ENCODE data around the gene LRIT1. TPM values are rescaled to one million over a fixed set of nuclear protein-coding genes. Genes with fewer than 3 reads are reported as not detected.

The LRIT1 gene
- total and polyA plus RNA-seq, 2 of the 8 experiments (the other 6 are each of a cell fraction or from before 2014, with no cell fraction given) = 0.03 TPM; not detected in 1

- Histone ChIP-seq H3K14ac (ENCODE audit: insufficient read length) (no peak overlapping the region), H4K5ac (ENCODE audit: insufficient read length, low read depth, low read length) (no peak overlapping the region), H3K9me3 (ENCODE audit: insufficient read depth in 2 of 2, low read depth in 1 of 2, low read length in 1 of 2) (no peaks in the 10 kb centered on the region), H2BK20ac (ENCODE audit: low read length) (no peak overlapping the region), H2BK5ac (ENCODE audit: low read depth, low read length) (no peak overlapping the region), H3K27me3 (replicated peaks in 1 of 4; ENCODE audit: control insufficient read depth in 3 of 4, extremely low read depth in 1 of 4, insufficient read depth in 3 of 4, low read length in 3 of 4) (peaks cover 0 to 10% (median 7%) of the 10 kb centered on the region in 4 experiments; a peak in 5 of 7 replicates), H4K91ac (replicated peaks; ENCODE audit: insufficient read length, low read length) (no peak overlapping the region), H3K27ac (ENCODE audit: low read depth, low read length) (no peak overlapping the region), H2BK12ac (ENCODE audit: low read depth, low read length) (no peak overlapping the region), H3K23ac (ENCODE audit: insufficient read length) (no peak overlapping the region), H3K23me2 (ENCODE audit: low read depth, low read length) (no peaks in the 10 kb centered on the region; the same call in 1 of the 2 replicates), H3K4me2 (ENCODE audit: insufficient read depth in 1 of 2, low read depth in 2 of 2, low read length in 2 of 2) (no peak overlapping the region), H3K4me1 (replicated peaks in 1 of 4; ENCODE audit: control insufficient read depth in 3 of 4, insufficient read depth in 4 of 4, low read length in 3 of 4) (peaks cover 0 to 2% (median 0%) of the 10 kb centered on the region in 4 experiments; a peak in 3 of 7 replicates), H3K79me2 (ENCODE audit: control insufficient read depth in 1 of 2, insufficient read depth in 2 of 2, low read length in 2 of 2) (no peaks in the 10 kb centered on the region), H3K9ac (replicated peaks in 1 of 4; ENCODE audit: extremely low read depth in 1 of 4, low read depth in 3 of 4, low read length in 3 of 4) (no peak overlapping the region), H2BK15ac (ENCODE audit: low read length) (no peak overlapping the region), H3K36me3 (ENCODE audit: control insufficient read depth in 2 of 4, insufficient read depth in 4 of 4, low read length in 3 of 4) (no peaks in the 10 kb centered on the region), H3K79me1 (ENCODE audit: low read depth, low read length) (no peaks in the 10 kb centered on the region), H3K4ac (replicated peaks; ENCODE audit: insufficient read length, low read depth, low read length) (no peak overlapping the region), H3K4me3 (ENCODE audit: extremely low read depth in 1 of 4, insufficient read depth in 2 of 4, low read depth in 3 of 4, low read length in 4 of 4) (no peak overlapping the region), H2AFZ (ENCODE audit: low read length) (no peak overlapping the region), H2AK5ac (ENCODE audit: low read depth, low read length) (no peak overlapping the region), H2BK120ac (replicated peaks; ENCODE audit: low read depth, low read length) (no peak overlapping the region), H4K20me1 (replicated peaks in 1 of 2; ENCODE audit: control insufficient read depth in 1 of 2, insufficient read depth in 2 of 2, low read length in 2 of 2) (no peaks in the 10 kb centered on the region), H4K8ac (ENCODE audit: extremely low read depth, insufficient read depth, low read length) (no peak overlapping the region), H3K56ac (replicated peaks; ENCODE audit: insufficient read length, low read depth, low read length) (no peak overlapping the region), H3K18ac (ENCODE audit: extremely low read depth, low read length) (no peak overlapping the region)
- 87% methylated on average over 3 of the region's 3 CpGs; no CpG with 5 or more reads in 1 of the 2 experiments for WGBS, 2 experiments (ENCODE audit: extremely low coverage in 1 of 2, insufficient coverage in 1 of 2, insufficient read length in 1 of 2, insufficient replicate concordance in 2 of 2, low coverage in 1 of 2, low lambda C conversion rate in 2 of 2, missing lambda C conversion rate in 1 of 2)
- DNase-seq (ENCODE audit: low read depth in 1 of 2, low spot score in 2 of 2) (no peak), FAIRE-seq (no peak)
- ChIA-PET POLR2A (ENCODE audit: partially characterized antibody) (interaction anchor here (1.5 kb wide), 1 partner anchor 11 kb away, joined by 3 read pairs; no protein-coding TSS in a partner anchor), CTCF (ENCODE audit: partially characterized antibody) (interaction anchor here (0.8 to 11.2 kb wide), 14 partner anchors 9 to 309 kb away, joined by 3 to 102 read pairs (median 4); partner anchors contain the start of gene LRIT2)
- no peak for TF ChIP-seq BRCA1 (IDR thresholded peaks at IDR 0.05; ENCODE audit: low read depth, low read length)
- TF ChIP-seq KDM4A (IDR thresholded peaks at IDR 0.05; ENCODE audit: low read depth, low read length, severe bottlenecking) = no peak
- TF ChIP-seq CHD1 (IDR thresholded peaks at IDR 0.05; ENCODE audit: low read depth, low read length) = no peak
- no peak for TF ChIP-seq RBBP5 (IDR thresholded peaks at IDR 0.05; ENCODE audit: borderline replicate concordance, low read depth, low read length)
- no peak for TF ChIP-seq CBX5 (IDR thresholded peaks at IDR 0.05; ENCODE audit: low read depth, low read length)
- TF ChIP-seq POLR2A (IDR thresholded peaks at IDR 0.05; ENCODE audit: control extremely low read depth in 1 of 2, low read depth in 2 of 2, low read length in 2 of 2) = no peak
- TF ChIP-seq SIN3A (conservative IDR thresholded peaks at IDR 0.05 in 1 of 2, IDR thresholded peaks at IDR 0.05 in 1 of 2; ENCODE audit: low read depth in 1 of 2, low read length in 2 of 2) = no peak
- TF ChIP-seq GTF2F1 (IDR thresholded peaks at IDR 0.05; ENCODE audit: borderline replicate concordance, low read depth, low read length) = no peak
- TF ChIP-seq KDM5A (IDR thresholded peaks at IDR 0.05; ENCODE audit: low read length) = no peak
- TF ChIP-seq CTBP2 (IDR thresholded peaks at IDR 0.05; ENCODE audit: borderline replicate concordance, insufficient read depth, insufficient read length, low read length) = no peak
- TF ChIP-seq EGR1 (IDR thresholded peaks at IDR 0.05; ENCODE audit: borderline replicate concordance, low read depth, low read length) = no peak
- no peak for TF ChIP-seq ATF3 (IDR thresholded peaks at IDR 0.05; ENCODE audit: insufficient read depth, low read depth, low read length)
Observed at GRCh38 chr10:84238909-84239308, 2.4 kb downstream of the LRIT1 start.
